ENCODE data around the gene FRMD4A. TPM values are rescaled to one million over a fixed set of nuclear protein-coding genes. Genes with fewer than 3 reads are reported as not detected.

The FRMD4A gene
- total and polyA plus RNA-seq, 10 of the 15 experiments (the other 5 are each of a cell fraction or from before 2014, with no cell fraction given): 17.8 to 75.2 (median 39.1) TPM

- no TSS peak for BruUV-seq (replicated peaks)
- Histone ChIP-seq H3K36me3 (ENCODE audit: control insufficient read depth in 2 of 2, insufficient read depth in 2 of 2, low read length in 1 of 2) (peaks cover 23 to 26% of the 10 kb centered on the region in 2 experiments), H2AFZ (ENCODE audit: control insufficient read depth, low read depth, low read length) (no peak overlapping the region), H3K4me1 (ENCODE audit: control insufficient read depth, insufficient read depth, low read length) (peaks cover 3% of the 10 kb centered on the region), H3K79me2 (ENCODE audit: control insufficient read depth, insufficient read depth, low read length) (peaks cover 2% of the 10 kb centered on the region), H4K20me1 (ENCODE audit: control insufficient read depth, insufficient read depth) (no peaks in the 10 kb centered on the region), H3K4me2 (ENCODE audit: control insufficient read depth, insufficient read depth) (no peak overlapping the region), H3K9me3 (replicated peaks; ENCODE audit: control insufficient read depth, insufficient read depth, low read length) (no peaks in the 10 kb centered on the region), H3K4me3 (no peak overlapping the region), H3K27me3 (replicated peaks in 1 of 2; ENCODE audit: control insufficient read depth in 2 of 2, insufficient read depth in 2 of 2, low read length in 1 of 2) (no peaks in the 10 kb centered on the region), H3K9ac (ENCODE audit: control insufficient read depth, insufficient read depth, low read length) (no peak overlapping the region), H3K27ac (ENCODE audit: control insufficient read depth, insufficient read depth) (no peak overlapping the region)
- intact Hi-C loops (cut with micrococcal nuclease; ENCODE audit: unreplicated experiment) (no loop called here), in situ Hi-C loops (cut with MboI) (no loop called here)
- CTCF ChIA-PET: interaction anchor here (0.7 to 1.4 kb wide), 2 partner anchors 34 to 245 kb away, joined by 3 to 4 read pairs; no protein-coding TSS in a partner anchor
- peak; percentile 59 for TF ChIP-seq POLR2A (IDR thresholded peaks at IDR 0.05; ENCODE audit: low read depth, low read length)
- no peak for TF ChIP-seq NFYA (IDR thresholded peaks at IDR 0.05; ENCODE audit: borderline replicate concordance, low read depth, low read length)
- SMC1A ChIA-PET (ENCODE audit: uncharacterized antibody, unreplicated experiment): interaction anchor here (0.6 kb wide), 1 partner anchor 77 kb away, joined by 3 read pairs; no protein-coding TSS in a partner anchor
- POLR2A ChIA-PET: interaction anchor here (0.8 to 1.3 kb wide), 2 partner anchors 11 to 69 kb away, joined by 3 read pairs; no protein-coding TSS in a partner anchor
- RAD21 ChIA-PET (ENCODE audit: unreplicated experiment): interaction anchor here (0.7 kb wide), 1 partner anchor 63 kb away, joined by 3 read pairs; no protein-coding TSS in a partner anchor
- WGBS (ENCODE audit: insufficient coverage, insufficient replicate concordance, low lambda C conversion rate, missing lambda C conversion rate): 89% methylated on average over 21 of the region's 21 CpGs
- FAIRE-seq (no peak), DNase-seq (ENCODE audit: low read depth, low spot score) (no peak), ATAC-seq (no peak)
These were observed 636.7 kb downstream of the FRMD4A start for GRCh38 chr10:13693783-13694700.

GRCh38 chr10:13690281-13690825, 640.4 kb downstream of the FRMD4A start:
- no peak for FAIRE-seq
- BruUV-seq (replicated peaks): TSS peak; percentile 13
- RAD21 ChIA-PET (ENCODE audit: unreplicated experiment): interaction anchor here (2.0 kb wide), 1 partner anchor 86 kb away, joined by 6 read pairs; no protein-coding TSS in a partner anchor
- TF ChIP-seq RELA (IDR thresholded peaks at IDR 0.05; ENCODE audit: borderline replicate concordance, partially characterized antibody) (no peak), SMAD5 (IDR thresholded peaks at IDR 0.05; ENCODE audit: low read depth) (no peak), ZBED1 (IDR thresholded peaks at IDR 0.05; ENCODE audit: borderline replicate concordance) (no peak), HDGF (IDR thresholded peaks at IDR 0.05) (no peak), CHD4 (IDR thresholded peaks at IDR 0.05) (no peak), HDAC2 (IDR thresholded peaks at IDR 0.05) (no peak), RAD51 (IDR thresholded peaks at IDR 0.05) (no peak), SRF (IDR thresholded peaks at IDR 0.05; ENCODE audit: low read depth in 2 of 2, low read length in 2 of 2) (0 out of 4 replicates have a peak, but pooled peaks of 1 of the 2 experiments have one; percentile 31), BCL3 (IDR thresholded peaks at IDR 0.05; ENCODE audit: borderline replicate concordance, insufficient read depth, low read depth, low read length, poor library complexity, severe bottlenecking) (no peak), IKZF1 (conservative IDR thresholded peaks at IDR 0.05) (peak; percentile 39), ASH2L (IDR thresholded peaks at IDR 0.05; ENCODE audit: borderline replicate concordance, low read depth) (no peak)

More at GRCh38 chr10:13690281-13690825, 640.4 kb downstream of the FRMD4A start:
- peak; percentile 82 for ATAC-seq
- Histone ChIP-seq H3K9ac (ENCODE audit: control insufficient read depth, insufficient read depth, low read length) (no peak overlapping the region), H3K4me1 (ENCODE audit: control insufficient read depth, insufficient read depth, low read length) (peaks cover 20% of the 10 kb centered on the region), H2AFZ (ENCODE audit: control insufficient read depth, low read depth, low read length) (no peak overlapping the region), H3K9me3 (replicated peaks; ENCODE audit: control insufficient read depth, insufficient read depth, low read length) (no peaks in the 10 kb centered on the region), H3K27me3 (replicated peaks in 1 of 2; ENCODE audit: control insufficient read depth in 2 of 2, insufficient read depth in 2 of 2, low read length in 1 of 2) (no peaks in the 10 kb centered on the region), H3K4me3 (no peak overlapping the region), H3K79me2 (ENCODE audit: control insufficient read depth, insufficient read depth, low read length) (peaks cover 6% of the 10 kb centered on the region), H3K36me3 (ENCODE audit: control insufficient read depth in 2 of 2, insufficient read depth in 2 of 2, low read length in 1 of 2) (peaks cover 12 to 30% of the 10 kb centered on the region in 2 experiments; a peak in 3 of 4 replicates), H3K4me2 (ENCODE audit: control insufficient read depth, insufficient read depth) (peak overlapping the region; percentile 47; the same call in 1 of the 2 replicates), H3K27ac (ENCODE audit: control insufficient read depth, insufficient read depth) (peak overlapping the region; percentile 55), H4K20me1 (ENCODE audit: control insufficient read depth, insufficient read depth) (no peaks in the 10 kb centered on the region)
- DNase-seq (ENCODE audit: low read depth, low spot score): no peak
- POLR2A ChIA-PET: interaction anchor here (0.7 to 2.0 kb wide), 2 partner anchors 10 to 31 kb away, joined by 3 to 4 read pairs; no protein-coding TSS in a partner anchor
- WGBS (ENCODE audit: insufficient coverage, insufficient replicate concordance, low lambda C conversion rate, missing lambda C conversion rate): 42% methylated on average over 10 of the region's 10 CpGs
- in situ Hi-C loops (cut with MboI) (no loop called here), intact Hi-C loops (cut with micrococcal nuclease; ENCODE audit: unreplicated experiment) (no loop called here)
- CTCF ChIA-PET: interaction anchor here (0.9 kb wide), 1 partner anchor 86 kb away, joined by 3 read pairs; no protein-coding TSS in a partner anchor
- SMC1A ChIA-PET (ENCODE audit: uncharacterized antibody, unreplicated experiment): no interaction called here

Data from GM12878 (cell line).